Measurements from ENCODE around the gene PDLIM5. TPM values are rescaled to one million over a fixed set of nuclear protein-coding genes. Genes with fewer than 3 reads are reported as not detected.

The PDLIM5 gene
- total and polyA plus RNA-seq, 2 of the 8 experiments (the other 6 are each of a cell fraction or from before 2014, with no cell fraction given) = 37.3 to 62.1 TPM

DNA sequence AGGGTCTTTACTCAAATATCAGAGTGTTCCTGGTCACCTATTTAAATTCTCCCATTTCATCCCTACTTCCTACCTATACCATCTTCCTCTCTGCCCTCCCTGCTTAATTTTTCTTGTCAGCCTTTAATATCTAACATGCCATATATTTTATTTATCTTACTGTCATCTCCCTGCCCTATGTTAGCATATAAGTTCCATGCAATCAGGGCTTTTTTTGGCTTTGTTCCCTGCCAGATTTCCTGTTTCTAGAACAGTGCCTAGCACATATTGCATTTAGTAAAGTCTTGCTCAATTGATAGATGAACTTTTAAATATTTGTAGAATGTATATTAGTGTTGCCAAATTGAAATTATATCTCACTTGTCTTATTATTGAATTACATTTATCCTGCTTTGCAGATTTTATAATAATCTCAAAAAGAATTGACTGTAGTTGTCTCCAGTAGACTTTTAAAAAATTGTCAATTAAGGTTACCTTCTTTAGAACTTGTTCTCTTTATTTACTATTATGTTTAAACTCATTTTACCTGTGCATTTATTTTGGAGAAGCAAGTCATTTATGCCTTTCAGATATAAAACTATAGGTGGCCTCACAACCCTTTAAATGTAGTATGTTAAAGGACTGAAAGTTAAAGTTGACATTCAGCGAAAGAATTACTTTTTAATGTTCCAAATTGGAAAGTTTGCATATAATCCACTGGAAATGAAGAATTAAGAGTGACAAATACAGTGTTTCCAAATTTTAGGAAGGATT is 197.8 kb downstream of the PDLIM5 start:
- DNase-seq (ENCODE audit: low read depth in 1 of 2, low spot score in 2 of 2) (no peak), FAIRE-seq (no peak)
- Histone ChIP-seq H2BK120ac (replicated peaks; ENCODE audit: low read depth, low read length) (no peak overlapping the region), H3K79me2 (ENCODE audit: control insufficient read depth in 1 of 2, insufficient read depth in 2 of 2, low read length in 2 of 2) (no peaks in the 10 kb centered on the region), H2AK5ac (ENCODE audit: low read depth, low read length) (no peak overlapping the region), H2BK12ac (ENCODE audit: low read depth, low read length) (no peak overlapping the region), H3K4me1 (replicated peaks in 1 of 4; ENCODE audit: control insufficient read depth in 3 of 4, insufficient read depth in 4 of 4, low read length in 3 of 4) (no peaks in the 10 kb centered on the region), H2AFZ (ENCODE audit: low read length) (no peak overlapping the region), H2BK20ac (ENCODE audit: low read length) (no peak overlapping the region), H3K79me1 (ENCODE audit: low read depth, low read length) (no peaks in the 10 kb centered on the region), H4K91ac (replicated peaks; ENCODE audit: insufficient read length, low read length) (no peak overlapping the region), H4K5ac (ENCODE audit: insufficient read length, low read depth, low read length) (no peak overlapping the region), H3K9ac (replicated peaks in 1 of 4; ENCODE audit: extremely low read depth in 1 of 4, low read depth in 3 of 4, low read length in 3 of 4) (no peak overlapping the region), H3K23ac (ENCODE audit: insufficient read length) (no peak overlapping the region), H4K8ac (ENCODE audit: extremely low read depth, insufficient read depth, low read length) (no peak overlapping the region), H3K23me2 (ENCODE audit: low read depth, low read length) (no peaks in the 10 kb centered on the region), H3K4me2 (ENCODE audit: insufficient read depth in 1 of 2, low read depth in 2 of 2, low read length in 2 of 2) (no peak overlapping the region), H3K9me3 (ENCODE audit: insufficient read depth in 2 of 2, low read depth in 1 of 2, low read length in 1 of 2) (no peaks in the 10 kb centered on the region), H3K56ac (replicated peaks; ENCODE audit: insufficient read length, low read depth, low read length) (no peak overlapping the region), H3K18ac (ENCODE audit: extremely low read depth, low read length) (no peak overlapping the region), H3K4ac (replicated peaks; ENCODE audit: insufficient read length, low read depth, low read length) (no peak overlapping the region), H3K36me3 (ENCODE audit: control insufficient read depth in 2 of 4, insufficient read depth in 4 of 4, low read length in 3 of 4) (no peaks in the 10 kb centered on the region), H3K4me3 (ENCODE audit: extremely low read depth in 1 of 4, insufficient read depth in 2 of 4, low read depth in 3 of 4, low read length in 4 of 4) (no peak overlapping the region), H3K14ac (ENCODE audit: insufficient read length) (no peak overlapping the region), H2BK15ac (ENCODE audit: low read length) (no peak overlapping the region), H3K27me3 (replicated peaks in 1 of 4; ENCODE audit: control insufficient read depth in 3 of 4, extremely low read depth in 1 of 4, insufficient read depth in 3 of 4, low read length in 3 of 4) (no peaks in the 10 kb centered on the region), H4K20me1 (replicated peaks in 1 of 2; ENCODE audit: control insufficient read depth in 1 of 2, insufficient read depth in 2 of 2, low read length in 2 of 2) (no peaks in the 10 kb centered on the region), H2BK5ac (ENCODE audit: low read depth, low read length) (no peak overlapping the region), H3K27ac (ENCODE audit: low read depth, low read length) (no peak overlapping the region)
- TF ChIP-seq POLR2A (IDR thresholded peaks at IDR 0.05; ENCODE audit: control extremely low read depth in 1 of 2, low read depth in 2 of 2, low read length in 2 of 2) = no peak
- TF ChIP-seq KDM1A (IDR thresholded peaks at IDR 0.05; ENCODE audit: borderline replicate concordance, low read length) = no peak
- CTCF ChIA-PET (ENCODE audit: partially characterized antibody) = no interaction called here
- WGBS, 2 experiments (ENCODE audit: extremely low coverage in 1 of 2, insufficient coverage in 1 of 2, insufficient read length in 1 of 2, insufficient replicate concordance in 2 of 2, low coverage in 1 of 2, low lambda C conversion rate in 2 of 2, missing lambda C conversion rate in 1 of 2) = 96% methylated on average over 1 of the region's 1 CpG; no CpG with 5 or more reads in 1 of the 2 experiments
- POLR2A ChIA-PET (ENCODE audit: partially characterized antibody) = no interaction called here

Data from H1 (cell line).